ENCODE results near the gene RASAL1. TPM values are rescaled to one million over a fixed set of nuclear protein-coding genes. Genes with fewer than 3 reads are reported as not detected.

RASAL1 gene
- total and polyA plus RNA-seq, 7 experiments from 2014 or later, result 0.19 to 2.1 (median 1.4) TPM

DNA sequence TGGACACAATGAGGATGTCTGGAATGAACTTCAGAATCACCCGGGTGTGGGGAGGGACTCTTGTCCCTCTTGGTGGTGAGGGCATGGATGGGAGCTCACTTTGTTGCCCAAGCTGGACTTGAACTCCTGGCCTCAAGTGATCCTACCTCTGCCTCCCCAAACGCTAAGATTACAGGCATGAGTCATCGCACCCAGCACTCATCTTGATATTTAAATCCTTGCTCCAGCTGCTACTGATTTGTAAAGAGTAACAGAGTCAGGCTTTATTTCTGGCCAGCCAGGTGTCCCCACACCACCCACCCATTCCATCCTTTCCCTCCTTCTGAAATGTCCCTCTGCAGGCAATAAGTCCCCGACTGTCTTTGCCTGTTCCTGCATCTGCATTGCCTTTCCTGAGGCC is 44.8 kb upstream of the RASAL1 start:
- no peaks in the 10 kb centered on the region for H3K9me3 ChIP-seq (ENCODE audit: control insufficient read depth in 2 of 3, low read length in 3 of 3)
- CTCF ChIA-PET, result interaction anchor here (1.0 kb wide), 1 partner anchor 26 kb away, joined by 5 read pairs; no protein-coding TSS in a partner anchor
- H3K27me3 Mint-ChIP-seq, result no peaks in the 10 kb centered on the region
- H3K36me3 ChIP-seq (ENCODE audit: control insufficient read depth in 2 of 3, insufficient read depth in 3 of 3, low read length in 3 of 3), result peaks cover 20 to 57% (median 21%) of the 10 kb centered on the region in 3 experiments
- peaks cover 4 to 41% (median 17%) of the 10 kb centered on the region in 5 donors for H3K36me3 Mint-ChIP-seq
- ATAC-seq, result no peak
- peaks cover 0 to 3% (median 0%) of the 10 kb centered on the region in 11 donors for H3K9me3 Mint-ChIP-seq
- intact Hi-C loops (cut with micrococcal nuclease), result loop anchor here in 1 of 2 donors (10.0 kb wide), 2 partner anchors 276 to 784 kb away; partner anchors contain the start of genes OAS1 and RBM19
- peaks cover 6 to 31% (median 17%) of the 10 kb centered on the region in 7 donors for H3K4me1 Mint-ChIP-seq
- H3K4me1 ChIP-seq (ENCODE audit: control insufficient read depth in 2 of 2, insufficient read depth in 2 of 2, low read length in 2 of 2), result peaks cover 12 to 17% of the 10 kb centered on the region in 2 donors
- no peak overlapping the region for H3K27ac ChIP-seq (ENCODE audit: low read depth, low read length)
- POLR2A ChIA-PET, result interaction anchor here (0.6 kb wide), 1 partner anchor 129 kb away, joined by 3 read pairs; no protein-coding TSS in a partner anchor
- no peak overlapping the region for H3K4me3 Mint-ChIP-seq
- peak overlapping the region in 1 of 9 donors; percentile 45 for H3K27ac Mint-ChIP-seq
- no peaks in the 10 kb centered on the region for H3K27me3 ChIP-seq (ENCODE audit: control insufficient read depth in 2 of 2, insufficient read depth in 2 of 2, low read length in 2 of 2)
- DNase-seq, result no peak
- no peak overlapping the region for H3K4me3 ChIP-seq (ENCODE audit: low read length)

DNA sequence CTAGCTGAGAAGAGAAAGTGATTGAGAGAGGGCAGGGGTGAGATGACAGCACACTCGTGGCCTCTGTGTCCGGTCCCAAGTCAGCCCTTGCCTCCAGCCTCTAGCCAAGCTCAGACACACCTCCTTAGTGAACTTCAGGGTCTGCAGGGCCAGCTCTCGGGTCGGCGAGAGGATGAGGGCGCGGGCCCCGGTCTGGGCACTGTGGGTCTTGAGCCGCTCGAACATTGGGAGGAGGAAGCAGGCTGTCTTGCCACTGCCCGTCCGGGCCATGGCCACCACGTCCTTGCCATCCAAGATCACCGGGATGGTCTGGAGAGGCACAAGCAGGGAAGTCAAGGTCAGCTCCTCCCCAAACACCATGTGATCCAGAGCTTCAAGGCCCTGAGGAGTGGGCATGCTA is 43.5 kb upstream of the RASAL1 start:
- no peak for DNase-seq
- no peak overlapping the region for H3K4me3 ChIP-seq (ENCODE audit: low read length)
- intact Hi-C loops (cut with micrococcal nuclease), result no loop called here
- H3K4me1 Mint-ChIP-seq, result peaks cover 11 to 27% (median 14%) of the 10 kb centered on the region in 7 donors
- H3K36me3 ChIP-seq (ENCODE audit: control insufficient read depth in 2 of 3, insufficient read depth in 3 of 3, low read length in 3 of 3), result peaks cover 23 to 65% (median 23%) of the 10 kb centered on the region in 3 experiments
- H3K36me3 Mint-ChIP-seq, result peaks cover 11 to 49% (median 25%) of the 10 kb centered on the region in 5 donors
- no peak overlapping the region for H3K4me3 Mint-ChIP-seq
- CTCF ChIA-PET, result interaction anchor here (0.6 kb wide), 1 partner anchor 130 kb away, joined by 3 read pairs; no protein-coding TSS in a partner anchor
- POLR2A ChIA-PET, result no interaction called here
- H3K27me3 Mint-ChIP-seq, result no peaks in the 10 kb centered on the region
- H3K4me1 ChIP-seq (ENCODE audit: control insufficient read depth in 2 of 2, insufficient read depth in 2 of 2, low read length in 2 of 2), result peaks cover 7 to 13% of the 10 kb centered on the region in 2 donors
- H3K27ac ChIP-seq (ENCODE audit: low read depth, low read length), result no peak overlapping the region
- H3K27ac Mint-ChIP-seq, result peak overlapping the region in 2 of 9 donors; percentile 16 to 43
- H3K9me3 ChIP-seq (ENCODE audit: control insufficient read depth in 2 of 3, low read length in 3 of 3), result no peaks in the 10 kb centered on the region
- no peak for ATAC-seq
- H3K27me3 ChIP-seq (ENCODE audit: control insufficient read depth in 2 of 2, insufficient read depth in 2 of 2, low read length in 2 of 2), result no peaks in the 10 kb centered on the region
- H3K9me3 Mint-ChIP-seq, result peaks cover 0 to 3% (median 0%) of the 10 kb centered on the region in 11 donors

DNA sequence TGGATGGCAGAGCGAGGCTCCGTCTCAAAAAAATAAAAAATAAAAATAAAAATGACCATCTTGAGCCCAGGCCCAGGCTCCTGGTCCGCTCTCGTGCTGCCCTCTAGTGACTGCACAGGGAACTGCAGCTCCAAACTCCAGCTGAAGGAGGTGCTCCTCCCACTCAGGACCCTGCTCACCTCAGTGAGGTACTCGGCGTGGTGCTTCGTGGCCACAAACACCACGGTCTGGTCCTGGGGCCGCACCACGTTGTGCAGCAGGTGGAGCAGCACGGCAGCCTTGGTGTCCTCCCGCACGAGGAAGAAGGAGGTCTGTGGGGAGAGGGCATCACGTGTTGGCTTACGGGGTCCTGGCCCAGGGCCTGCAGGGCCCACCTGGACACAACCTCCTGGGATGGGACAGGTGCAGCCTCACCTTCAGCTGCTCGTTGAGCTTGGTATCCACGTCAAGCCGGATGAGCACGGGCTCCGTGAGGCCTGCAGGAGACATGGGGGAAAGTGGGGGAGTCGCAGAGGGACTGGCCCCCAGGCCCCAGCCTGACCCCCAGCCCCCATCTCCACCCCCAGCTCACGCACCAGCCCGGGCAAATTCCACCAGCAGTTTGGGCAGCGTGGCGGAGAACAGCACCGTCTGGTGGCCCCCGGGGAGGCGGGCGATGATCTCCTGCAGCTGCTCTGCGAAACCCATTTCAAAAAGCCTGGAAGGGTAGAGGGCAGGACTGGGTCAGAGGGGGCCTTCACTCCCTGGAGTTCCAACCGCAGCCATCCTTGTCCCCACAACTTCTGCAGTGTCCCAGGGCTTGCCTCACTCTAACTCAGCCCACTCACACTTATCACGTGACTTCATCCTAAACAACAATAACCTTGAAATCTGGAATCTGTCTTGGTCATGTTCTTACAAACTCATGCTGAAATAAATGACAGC is 39.2 kb upstream of the RASAL1 start:
- no peak overlapping the region for H3K4me3 ChIP-seq (ENCODE audit: low read length)
- H3K4me1 ChIP-seq (ENCODE audit: control insufficient read depth in 2 of 2, insufficient read depth in 2 of 2, low read length in 2 of 2), result no peaks in the 10 kb centered on the region
- no peaks in the 10 kb centered on the region for H3K9me3 ChIP-seq (ENCODE audit: control insufficient read depth in 2 of 3, low read length in 3 of 3)
- Mint-ChIP-seq H3K4me3 (no peak overlapping the region), H3K27ac (peak overlapping the region in 5 of 9 donors; percentile 2 to 77 (median 55)), H3K9me3 (peaks cover 0 to 3% (median 0%) of the 10 kb centered on the region in 11 donors), H3K36me3 (peaks cover 17 to 74% (median 34%) of the 10 kb centered on the region in 5 donors), H3K27me3 (no peaks in the 10 kb centered on the region), H3K4me1 (peaks cover 2 to 10% (median 6%) of the 10 kb centered on the region in 7 donors)
- intact Hi-C loops (cut with micrococcal nuclease), result loop anchor here (1.0 to 5.0 kb wide), 5 partner anchors 11 to 272 kb away; partner anchors contain the start of genes DDX54 (in 1 of the 2) and RITA1 (in 1 of the 2)
- peak; percentile 92 for ATAC-seq
- POLR2A ChIA-PET, result interaction anchor here (0.7 to 1.8 kb wide), 2 partner anchors 10 to 178 kb away, joined by 4 to 6 read pairs; partner anchors contain the start of gene DDX54
- peak; percentile 52 to 84 (median 66) for DNase-seq
- H3K27ac ChIP-seq (ENCODE audit: low read depth, low read length), result no peak overlapping the region
- no peaks in the 10 kb centered on the region for H3K27me3 ChIP-seq (ENCODE audit: control insufficient read depth in 2 of 2, insufficient read depth in 2 of 2, low read length in 2 of 2)
- CTCF ChIA-PET, result interaction anchor here (0.6 to 3.5 kb wide), 16 partner anchors 9 to 182 kb away, joined by 3 to 21 read pairs (median 5); partner anchors contain the start of genes DDX54 and RITA1
- peaks cover 42 to 94% (median 54%) of the 10 kb centered on the region in 3 experiments for H3K36me3 ChIP-seq (ENCODE audit: control insufficient read depth in 2 of 3, insufficient read depth in 3 of 3, low read length in 3 of 3)

DNA sequence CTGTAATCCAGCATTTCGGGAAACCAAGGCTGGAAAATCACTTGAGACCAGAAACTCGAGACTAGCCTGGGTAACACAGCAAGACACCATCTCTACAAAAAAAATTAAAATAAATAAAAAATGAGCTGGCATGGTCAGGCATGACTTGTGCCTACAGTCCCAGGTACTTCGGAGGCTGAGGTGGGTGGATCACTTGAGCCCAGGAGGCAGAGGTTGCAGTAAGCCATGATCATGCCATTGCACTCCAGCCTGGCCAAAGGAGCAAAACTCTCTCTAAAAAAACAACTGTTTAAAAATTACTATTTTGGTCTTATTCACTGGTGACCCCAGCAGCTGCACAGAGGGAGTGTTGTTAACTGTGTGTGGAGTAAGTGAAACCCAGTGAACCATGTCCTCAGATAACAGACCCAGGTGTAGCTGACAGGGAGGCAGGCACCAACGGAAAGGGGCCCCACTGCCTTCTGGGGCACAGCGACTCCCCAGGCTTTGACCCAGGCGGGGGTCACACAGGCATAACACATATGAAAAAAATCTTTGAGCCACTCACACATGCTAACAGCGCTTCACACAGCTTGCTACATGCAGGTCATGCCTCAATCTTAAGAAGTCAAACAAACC is 37.6 kb upstream of the RASAL1 start:
- intact Hi-C loops (cut with micrococcal nuclease), result loop anchor here in 1 of 2 donors (5.0 kb wide), 1 partner anchor 271 kb away; no protein-coding TSS in a partner anchor
- no peaks in the 10 kb centered on the region for H3K4me1 ChIP-seq (ENCODE audit: control insufficient read depth in 2 of 2, insufficient read depth in 2 of 2, low read length in 2 of 2)
- peaks cover 2 to 10% (median 6%) of the 10 kb centered on the region in 7 donors for H3K4me1 Mint-ChIP-seq
- H3K27me3 Mint-ChIP-seq, result no peaks in the 10 kb centered on the region
- no peak overlapping the region for H3K4me3 Mint-ChIP-seq
- H3K36me3 Mint-ChIP-seq, result peaks cover 17 to 63% (median 34%) of the 10 kb centered on the region in 5 donors
- no peaks in the 10 kb centered on the region for H3K9me3 ChIP-seq (ENCODE audit: control insufficient read depth in 2 of 3, low read length in 3 of 3)
- no peak overlapping the region for H3K27ac ChIP-seq (ENCODE audit: low read depth, low read length)
- ATAC-seq, result no peak
- no peaks in the 10 kb centered on the region for H3K27me3 ChIP-seq (ENCODE audit: control insufficient read depth in 2 of 2, insufficient read depth in 2 of 2, low read length in 2 of 2)
- ChIA-PET CTCF (interaction anchor here (0.6 to 3.5 kb wide), 6 partner anchors 23 to 680 kb away, joined by 3 to 21 read pairs (median 8); no protein-coding TSS in a partner anchor), POLR2A (interaction anchor here (0.8 to 1.2 kb wide), 2 partner anchors 11 to 124 kb away, joined by 3 to 4 read pairs; no protein-coding TSS in a partner anchor)
- H3K27ac Mint-ChIP-seq, result no peak overlapping the region
- peaks cover 0 to 3% (median 0%) of the 10 kb centered on the region in 11 donors for H3K9me3 Mint-ChIP-seq
- H3K4me3 ChIP-seq (ENCODE audit: low read length), result no peak overlapping the region
- peaks cover 43 to 93% (median 54%) of the 10 kb centered on the region in 3 experiments for H3K36me3 ChIP-seq (ENCODE audit: control insufficient read depth in 2 of 3, insufficient read depth in 3 of 3, low read length in 3 of 3)
- no peak for DNase-seq

DNA sequence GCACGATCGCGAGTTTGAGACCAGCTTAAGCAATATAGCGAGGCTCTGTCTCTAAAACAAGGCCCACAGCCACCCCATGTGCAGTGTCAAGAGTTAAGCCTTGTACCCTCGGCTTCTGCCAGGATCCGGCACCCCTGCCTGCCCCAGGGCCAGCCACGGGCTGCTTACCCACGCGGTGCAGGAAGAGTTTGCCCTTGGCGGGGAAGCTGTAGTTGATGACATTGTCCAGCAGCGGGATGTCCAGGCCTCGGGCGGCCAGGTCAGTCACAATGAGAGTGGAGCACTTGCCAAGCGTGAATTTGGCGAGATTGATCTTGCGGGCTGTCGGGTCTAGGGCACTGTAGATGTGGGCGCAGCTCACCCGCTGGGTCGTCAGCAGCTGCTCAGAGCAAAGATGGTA is 36.6 kb upstream of the RASAL1 start:
- intact Hi-C loops (cut with micrococcal nuclease), result loop anchor here in 1 of 2 donors (5.0 kb wide), 1 partner anchor 270 kb away; no protein-coding TSS in a partner anchor
- Histone ChIP-seq H3K9me3 (ENCODE audit: control insufficient read depth in 2 of 3, low read length in 3 of 3) (no peaks in the 10 kb centered on the region), H3K27me3 (ENCODE audit: control insufficient read depth in 2 of 2, insufficient read depth in 2 of 2, low read length in 2 of 2) (no peaks in the 10 kb centered on the region), H3K4me1 (ENCODE audit: control insufficient read depth in 2 of 2, insufficient read depth in 2 of 2, low read length in 2 of 2) (no peaks in the 10 kb centered on the region), H3K27ac (ENCODE audit: low read depth, low read length) (no peak overlapping the region), H3K36me3 (ENCODE audit: control insufficient read depth in 2 of 3, insufficient read depth in 3 of 3, low read length in 3 of 3) (peaks cover 39 to 93% (median 48%) of the 10 kb centered on the region in 3 experiments), H3K4me3 (ENCODE audit: low read length) (no peak overlapping the region)
- Mint-ChIP-seq H3K4me1 (peaks cover 2 to 10% (median 6%) of the 10 kb centered on the region in 7 donors), H3K36me3 (peaks cover 13 to 53% (median 27%) of the 10 kb centered on the region in 5 donors), H3K9me3 (peaks cover 0 to under 1% (median 0%) of the 10 kb centered on the region in 11 donors), H3K4me3 (no peak overlapping the region), H3K27me3 (no peaks in the 10 kb centered on the region), H3K27ac (no peak overlapping the region)
- ATAC-seq, result no peak
- ChIA-PET CTCF (interaction anchor here (2.0 to 3.5 kb wide), 2 partner anchors 123 to 179 kb away, joined by 8 to 21 read pairs; no protein-coding TSS in a partner anchor), POLR2A (interaction anchor here (0.7 to 1.2 kb wide), 2 partner anchors 12 to 83 kb away, joined by 3 to 4 read pairs; no protein-coding TSS in a partner anchor)
- DNase-seq, result no peak

Measured in naive thymus-derived CD4-positive, alpha-beta T cell (primary cell).